HG03196 (cell line): ENCODE measurements around the gene TUBB6.

ENCODE experiments used
- ATAC-seq: cut with Tn5 transposase; IDR thresholded peaks from one replicate; pipeline ENCODE4 v1.9.1; 2021; ENCODE audit not compliant: unreplicated experiment

TUBB6 gene

DNA sequence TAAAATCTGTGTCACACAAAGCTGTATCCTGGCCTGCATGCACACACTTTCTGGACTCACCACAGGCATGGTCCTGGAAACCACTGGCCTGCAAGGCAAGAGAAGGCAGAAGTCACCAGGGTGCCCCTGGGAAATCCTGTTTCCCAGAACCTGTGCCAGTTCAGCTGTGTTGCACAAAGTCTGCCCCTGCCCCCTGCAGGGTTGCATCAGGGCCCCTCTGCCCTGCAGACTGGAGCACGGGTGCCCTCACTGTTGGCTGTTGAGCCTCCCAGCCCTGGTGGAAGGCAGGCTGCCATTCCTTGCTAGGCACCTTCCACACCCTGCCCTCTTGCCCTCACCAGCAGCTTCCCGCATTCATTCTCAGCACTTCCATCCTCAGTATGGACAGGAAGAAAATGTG is 18.0 kb upstream of the TUBB6 start:
- ATAC-seq: no peak

GRCh38 chr18:12291161-12291560 is 16.9 kb upstream of the TUBB6 start:
- no peak for ATAC-seq

GRCh38 chr18:12291690-12292089 is 16.4 kb upstream of the TUBB6 start:
- no peak for ATAC-seq

DNA sequence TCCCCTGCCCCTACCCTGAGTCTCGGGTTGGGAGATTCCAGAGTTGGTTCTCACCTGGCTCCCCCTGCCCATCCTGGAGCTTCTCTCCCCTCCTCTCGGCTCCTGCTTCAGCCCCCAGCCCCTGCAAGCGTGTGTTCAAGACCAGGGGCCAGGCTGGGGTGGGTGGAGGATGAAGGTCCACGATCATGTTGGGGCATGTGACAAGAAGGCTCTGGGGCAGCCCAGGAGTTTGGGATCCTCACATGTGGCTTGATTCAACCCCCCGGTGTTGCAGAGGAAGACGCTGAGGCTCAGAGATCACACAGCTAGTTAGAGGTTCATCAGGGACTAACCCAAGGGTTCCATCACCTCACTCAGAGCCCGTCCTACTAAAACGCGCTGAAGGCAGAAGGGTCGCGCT is 14.2 kb upstream of the TUBB6 start:
- no peak for ATAC-seq

DNA sequence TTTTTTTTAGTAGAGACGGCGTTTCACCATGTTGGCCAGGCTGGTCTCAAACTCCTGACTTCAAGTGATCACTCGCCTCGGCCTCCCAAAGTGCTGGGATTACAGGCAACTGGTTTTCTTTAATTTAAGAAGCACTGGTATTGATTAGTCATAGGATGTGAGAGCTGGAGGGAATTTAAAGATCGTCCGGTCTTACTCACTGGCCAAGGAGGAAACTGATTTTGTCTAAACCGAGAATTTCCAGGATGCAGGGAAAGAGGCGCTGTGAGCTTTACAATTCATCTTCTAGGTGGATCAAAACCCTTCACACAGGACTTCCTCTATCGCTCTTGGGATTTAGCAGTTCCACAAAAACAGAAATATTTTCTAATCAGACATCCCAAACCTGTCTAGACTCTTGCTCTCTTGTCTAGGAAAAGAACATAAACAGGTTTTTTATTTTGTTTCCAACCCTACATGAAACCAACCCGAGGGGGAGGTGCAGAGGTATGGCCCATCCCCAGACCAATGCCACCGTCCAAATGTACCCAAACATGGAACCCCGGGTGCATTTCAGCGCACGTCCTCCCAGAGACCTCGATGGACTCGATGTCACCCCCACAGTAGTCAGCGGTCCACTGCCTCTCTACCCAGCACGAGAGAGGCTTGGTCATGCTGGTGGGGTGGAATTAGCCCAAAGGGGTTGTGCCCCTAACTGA is 12.5 kb upstream of the TUBB6 start:
- ATAC-seq: no peak

- ATAC-seq: no peak
Measured at GRCh38 chr18:12296087-12296403, 12.0 kb upstream of the TUBB6 start.

DNA sequence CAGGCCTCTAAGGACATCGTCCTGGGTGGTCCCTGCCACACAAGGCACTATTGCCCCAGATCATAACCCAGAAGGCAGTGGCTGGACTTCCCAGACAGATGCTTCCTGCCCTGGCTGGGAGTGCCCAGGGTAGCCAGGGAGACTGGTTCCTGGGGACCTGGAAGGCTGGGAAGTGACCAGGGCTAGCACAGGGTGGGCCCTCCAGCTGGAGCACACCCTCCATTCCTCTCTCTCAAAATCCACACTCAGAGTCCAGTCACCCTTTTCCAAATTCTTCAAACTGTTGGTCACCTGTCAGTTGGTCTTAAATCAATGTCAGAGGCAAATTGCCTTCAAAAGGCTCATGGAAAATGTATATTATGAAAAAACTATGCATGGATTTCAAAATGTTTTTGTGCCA is 11.6 kb upstream of the TUBB6 start:
- no peak for ATAC-seq

DNA sequence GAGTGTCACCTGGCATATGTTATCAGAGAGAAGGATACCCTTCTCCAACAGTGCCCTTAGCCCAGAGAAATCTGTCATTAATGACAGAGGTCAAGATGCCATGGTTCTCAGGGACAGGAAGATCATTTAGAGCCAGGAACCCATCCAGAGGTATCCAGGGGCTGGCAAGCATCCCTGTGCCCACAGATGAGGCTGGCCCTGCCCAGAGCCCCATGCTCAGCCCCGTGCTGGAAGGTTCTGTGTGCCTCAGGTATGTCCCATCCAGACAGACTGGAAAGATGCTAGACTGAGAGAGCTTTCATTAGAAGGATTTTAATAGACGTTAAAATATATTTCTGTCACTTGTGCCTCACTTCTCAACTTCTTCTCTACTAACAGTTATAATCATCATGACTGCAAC is 8.2 kb upstream of the TUBB6 start:
- no peak for ATAC-seq

DNA sequence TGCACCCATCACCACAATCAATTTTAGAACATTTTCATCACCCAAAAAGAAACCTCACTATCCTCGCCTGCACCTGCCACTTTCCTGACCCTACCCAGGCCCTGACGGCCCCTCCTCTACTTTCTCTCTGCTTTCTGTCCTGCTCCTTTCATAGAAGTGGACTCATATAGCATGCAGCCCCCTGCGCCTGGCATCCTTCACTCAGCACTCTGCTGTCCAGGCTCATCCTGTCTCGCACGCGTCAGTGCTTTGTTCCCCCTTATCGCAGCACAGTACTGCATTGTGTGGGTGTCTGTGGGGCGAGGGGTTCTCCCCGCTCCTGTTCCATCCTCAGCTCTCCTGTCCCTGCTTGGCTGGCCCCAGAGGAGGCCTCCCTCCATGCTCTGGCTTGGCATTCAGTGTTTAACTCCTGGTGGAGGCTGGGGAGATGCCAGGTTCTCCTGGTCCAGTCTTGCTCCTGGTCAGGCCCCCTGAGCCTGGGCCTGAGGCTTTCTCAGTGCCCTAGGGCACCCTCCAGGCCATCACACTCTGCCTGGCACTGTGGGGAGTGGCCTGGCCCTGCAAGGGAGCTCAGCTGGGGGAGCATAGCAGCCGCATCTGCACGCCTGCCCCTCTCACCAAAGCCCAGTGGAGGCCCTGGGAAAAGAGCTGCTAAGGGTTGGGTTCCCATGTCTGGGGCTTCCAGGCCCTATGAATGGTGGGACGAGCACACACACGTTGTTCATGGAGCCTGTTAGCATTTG is 6.6 kb upstream of the TUBB6 start:
- ATAC-seq: no peak

DNA sequence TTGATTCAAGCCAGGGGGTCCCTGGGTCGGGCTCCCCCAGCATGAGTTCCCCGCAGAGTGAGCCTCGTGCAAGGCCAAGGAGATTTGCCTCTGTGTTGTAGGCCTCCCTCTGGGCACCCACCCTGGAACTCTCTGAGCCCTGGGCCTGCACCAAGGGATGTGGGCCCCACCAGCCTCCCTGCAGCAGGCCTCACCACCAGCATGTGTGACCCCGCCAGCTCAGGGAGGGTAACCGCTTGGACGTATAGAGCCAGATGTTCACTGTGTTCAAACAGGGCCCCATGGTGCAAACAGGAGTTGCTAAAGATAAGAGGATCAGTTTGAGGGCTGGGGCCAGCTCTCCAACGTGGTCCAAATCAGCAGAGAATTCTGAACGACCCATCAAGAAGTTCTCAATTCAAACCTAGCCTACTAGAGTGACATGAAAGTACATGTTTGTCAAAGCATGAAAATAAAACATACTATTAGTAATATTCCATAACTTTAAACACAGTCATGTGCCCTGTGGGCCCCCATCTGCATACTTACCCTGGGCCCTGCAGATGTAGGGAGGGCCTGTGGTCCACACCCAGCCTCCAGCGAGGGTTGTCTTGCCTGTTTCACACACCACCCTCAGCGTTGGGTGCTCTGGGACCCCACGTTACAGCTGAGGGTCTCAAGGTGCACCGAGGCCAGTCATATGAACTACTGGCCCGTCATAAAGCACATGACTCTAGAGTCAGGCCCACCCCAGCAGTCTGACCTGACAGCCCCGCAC is 5.5 kb upstream of the TUBB6 start:
- ATAC-seq: no peak

DNA sequence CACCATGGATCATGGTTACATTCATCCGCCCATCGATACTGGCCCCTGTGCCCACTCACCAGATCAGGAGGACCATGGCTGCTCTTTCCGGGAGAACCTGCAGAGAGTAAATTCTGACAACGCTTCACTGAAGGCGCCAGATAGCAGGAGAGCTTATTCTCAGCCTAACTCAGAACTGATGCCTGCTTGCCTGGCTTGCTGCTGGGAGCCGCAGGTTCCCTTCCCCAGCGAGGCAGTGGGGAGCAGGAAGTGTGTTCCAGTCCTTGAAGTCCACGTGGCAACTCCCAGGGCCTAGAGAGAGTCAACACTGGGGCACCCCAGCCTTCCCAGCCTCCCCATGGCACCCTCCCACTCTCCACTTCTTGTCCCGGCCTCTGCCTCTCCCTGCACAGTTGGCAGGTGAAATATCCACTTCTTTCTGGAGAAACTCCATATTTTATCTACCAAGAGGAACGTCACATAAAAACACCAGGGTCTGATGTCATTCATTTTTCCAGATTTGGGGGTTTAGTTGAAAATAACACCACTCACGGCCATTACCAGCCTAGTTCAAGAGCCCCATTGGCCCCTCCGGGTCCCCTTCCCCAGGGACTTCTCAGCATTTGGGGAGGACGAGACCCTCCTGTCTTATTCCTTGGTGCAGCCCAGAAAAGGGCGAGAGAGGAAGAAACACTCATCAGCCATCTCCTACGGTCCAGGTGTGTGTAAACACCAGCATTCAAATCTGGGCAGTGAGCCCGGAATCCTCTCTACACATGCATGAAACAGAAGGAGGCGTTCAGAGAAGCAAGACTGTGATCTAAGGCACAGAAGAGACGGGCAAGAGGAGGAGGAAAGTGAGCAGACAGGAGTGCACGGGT is 3.5 kb upstream of the TUBB6 start:
- ATAC-seq: no peak

- ATAC-seq: no peak
Measured at GRCh38 chr18:12305211-12305610, 2.8 kb upstream of the TUBB6 start.

DNA sequence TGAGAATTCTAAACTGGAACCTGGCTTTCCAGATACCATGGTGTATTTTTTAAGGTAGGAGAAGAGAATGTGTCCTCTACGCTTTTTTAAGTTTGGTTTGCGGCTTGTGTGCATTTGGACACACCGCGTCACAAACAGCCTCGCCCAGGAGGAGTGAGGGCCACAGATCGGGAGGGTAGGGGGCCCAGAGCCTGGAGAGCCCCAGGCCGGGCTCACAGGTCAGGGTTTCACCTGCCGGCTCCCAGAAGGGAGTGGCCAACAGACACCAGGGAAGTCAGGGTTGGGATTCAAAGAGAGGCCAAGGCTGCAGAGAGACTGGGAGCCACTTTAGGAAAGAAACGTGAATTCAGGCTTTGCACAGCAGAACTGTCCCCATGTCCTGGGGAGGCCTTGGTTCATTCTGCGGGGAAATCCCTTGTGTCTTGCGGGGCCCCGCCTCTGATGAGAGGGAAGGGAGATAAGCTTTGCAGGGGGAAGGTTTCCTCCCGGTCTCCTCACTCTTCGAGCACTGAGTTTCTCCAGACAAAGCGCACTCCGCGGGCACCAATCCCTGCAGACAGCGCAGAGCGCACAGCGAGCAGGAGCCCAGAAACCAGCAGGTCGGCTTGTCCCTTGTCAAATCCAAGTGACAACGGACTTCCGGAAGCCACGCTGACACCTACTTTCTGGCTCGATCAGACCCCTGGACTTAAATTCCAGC is 2.0 kb upstream of the TUBB6 start:
- ATAC-seq: no peak

DNA sequence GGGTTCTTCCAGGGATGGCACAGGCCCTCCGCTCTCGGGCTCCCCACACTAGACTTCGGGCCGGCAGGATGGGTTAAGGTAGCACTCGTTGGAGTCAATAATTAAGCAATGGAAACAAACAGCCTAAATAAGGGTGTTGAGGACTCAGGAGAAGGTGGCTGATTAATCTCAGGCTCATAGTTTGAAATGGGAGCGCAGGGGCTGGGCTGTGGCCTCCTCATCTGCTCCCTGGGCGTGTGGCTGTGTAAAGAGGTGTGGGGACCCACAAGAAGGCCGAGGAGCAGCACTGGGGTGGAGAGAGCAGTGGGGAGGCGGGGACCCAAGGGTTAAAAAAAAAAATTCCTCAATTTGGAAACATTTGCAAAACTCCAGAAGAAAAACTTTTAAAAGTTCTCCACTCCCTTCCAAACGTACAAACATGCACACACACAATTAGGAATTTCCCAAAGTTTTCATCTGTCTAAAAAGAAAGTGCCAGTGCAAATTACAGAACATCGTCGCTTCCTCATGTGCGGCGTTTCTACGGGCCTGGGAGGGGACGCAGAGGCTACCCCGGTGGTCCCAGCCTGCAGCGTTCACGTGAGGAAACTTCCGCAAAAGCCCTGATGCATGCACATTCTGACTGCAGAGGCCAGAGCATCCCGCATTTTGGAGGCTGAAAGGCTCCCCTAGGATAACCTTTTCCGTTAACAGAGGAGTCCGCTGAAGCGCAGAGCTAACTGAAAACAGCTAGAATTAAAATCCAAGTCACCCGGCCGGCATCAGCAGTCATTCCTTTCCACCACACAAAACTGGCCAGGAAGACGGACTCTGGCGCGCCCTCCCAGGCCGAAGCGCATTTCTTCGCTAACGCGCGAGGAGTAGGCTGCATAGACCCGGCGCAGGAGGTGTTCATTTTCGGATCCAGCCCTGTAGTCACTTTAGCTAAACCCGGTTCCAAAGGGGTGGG is 1.0 kb upstream of the TUBB6 start:
- no peak for ATAC-seq

DNA sequence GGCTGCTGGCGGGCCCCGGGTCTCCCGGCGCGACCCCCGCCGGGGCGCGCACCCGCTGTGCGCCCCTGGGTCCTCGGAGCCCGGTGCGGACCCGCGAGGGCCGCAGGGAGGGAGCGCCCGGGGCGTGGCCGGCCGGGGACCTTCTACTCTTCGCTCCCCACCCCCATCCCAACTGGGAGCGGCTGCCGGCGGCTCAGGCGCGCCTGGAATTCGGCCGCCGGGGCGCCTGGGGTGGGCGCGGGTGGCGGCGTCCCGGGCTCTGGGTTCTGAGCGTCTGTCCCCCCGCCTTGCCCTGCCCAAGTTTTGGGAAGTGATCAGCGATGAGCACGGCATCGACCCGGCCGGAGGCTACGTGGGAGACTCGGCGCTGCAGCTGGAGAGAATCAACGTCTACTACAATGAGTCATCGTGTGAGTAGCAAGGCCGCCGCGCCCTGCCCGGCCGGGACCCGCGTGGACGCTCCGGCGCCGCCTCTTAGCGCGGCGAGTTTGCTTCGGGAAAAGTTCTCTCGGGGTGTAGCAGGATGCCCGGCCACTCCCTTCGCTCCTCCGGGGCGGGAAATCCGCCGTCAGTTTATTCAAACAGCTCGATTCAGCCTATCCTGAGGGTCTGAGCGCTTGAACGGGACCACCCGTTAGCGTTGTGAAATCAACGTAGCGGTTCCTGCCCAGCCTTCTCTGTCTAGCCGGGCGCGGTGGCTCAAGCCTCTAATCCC is 502 bp downstream of the TUBB6 start:
- ATAC-seq: peak; percentile 44

GRCh38 chr18:12309683-12310198 is 1.7 kb downstream of the TUBB6 start:
- no peak for ATAC-seq

- ATAC-seq: no peak
Measured at GRCh38 chr18:12310762-12311161, 2.7 kb downstream of the TUBB6 start.

GRCh38 chr18:12312976-12313375 is 4.9 kb downstream of the TUBB6 start:
- ATAC-seq: no peak
